G401 (cell line): ENCODE measurements around the gene DNAJC19. TPM values are rescaled to one million over a fixed set of nuclear protein-coding genes. Genes with fewer than 3 reads are reported as not detected.
"Not testable (repeated sequence)": the region's sequence is repeated elsewhere in the genome, so short reads cannot be mapped to it uniquely, and the experiment has no call there.

Source experiments
- DNase-seq: peaks from one replicate; pipeline ENCODE4 v3.0.0-alpha.2; 2015; ENCODE audit warnings: low spot score
- in situ Hi-C: cut with HindIII; loops from 2 replicates; pipeline ENCODE4 v1.10.0; 2016; ENCODE audit warnings: low sequenced_read_pairs, mixed read lengths
- total RNA-seq: library from RNA; depleted of rRNA; stranded (reverse); fragments of >200 nt; shearing (Covaris generic); gene quantifications from 2 replicates; pipeline ENCODE4 v1.2.3, GENCODE V29; 2014; rRNA removed

The DNAJC19 gene
- total RNA-seq, result 55.2 and 59.0 TPM in 2 replicates

DNA sequence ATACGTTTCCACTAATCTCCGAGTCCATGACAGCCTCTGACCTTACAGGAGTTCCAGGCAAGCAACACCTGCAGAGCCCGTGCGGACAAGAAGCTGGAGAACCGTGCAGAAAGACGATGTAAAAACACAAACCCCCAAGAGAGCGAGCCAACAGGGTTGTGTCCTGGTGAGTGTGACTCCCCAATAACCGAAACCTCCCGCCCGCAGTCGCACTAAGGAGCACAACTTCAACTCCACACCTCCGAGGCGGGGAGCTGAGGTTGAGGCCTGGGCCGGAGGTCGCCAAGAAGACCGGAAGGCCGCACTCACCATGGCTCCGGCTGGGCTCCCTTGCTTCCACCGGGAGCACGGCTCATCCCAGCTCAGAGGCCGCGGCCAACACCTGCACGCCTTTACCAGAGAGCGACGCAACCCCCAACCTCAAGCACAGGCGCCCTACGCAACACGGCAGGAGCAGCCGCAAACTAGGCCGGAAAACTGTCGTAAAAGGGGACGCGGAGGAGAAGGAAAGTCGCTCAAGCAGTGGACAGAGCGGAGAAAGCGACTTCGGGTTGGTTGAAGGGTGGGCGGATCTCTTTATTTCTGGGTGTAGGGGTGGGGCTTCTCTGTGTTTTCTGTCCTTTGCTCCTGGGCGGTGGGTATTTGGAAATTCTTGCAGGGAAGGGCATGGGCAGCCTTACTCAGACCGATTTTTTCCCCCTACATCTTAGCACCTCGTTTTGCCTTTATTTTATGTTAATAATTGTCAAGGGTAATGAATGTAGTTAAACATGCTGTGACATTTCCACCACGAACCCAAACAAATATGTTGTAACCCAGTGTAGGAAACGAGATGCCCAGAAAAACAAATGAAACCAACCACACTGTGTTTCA, at the start of gene DNAJC19:
Gene DNAJC19 (minus strand): TSS at position 446 of the 873 bp plus-strand sequence. CDS start 134 bp downstream, at position 312.
- in situ Hi-C loops, result no loop called here
- peak; percentile 99 for DNase-seq

- in situ Hi-C loops, result no loop called here
- DNase-seq, result no peak
These were observed 41.4 kb upstream of the DNAJC19 start for GRCh38 chr3:181030948-181031347.

DNA sequence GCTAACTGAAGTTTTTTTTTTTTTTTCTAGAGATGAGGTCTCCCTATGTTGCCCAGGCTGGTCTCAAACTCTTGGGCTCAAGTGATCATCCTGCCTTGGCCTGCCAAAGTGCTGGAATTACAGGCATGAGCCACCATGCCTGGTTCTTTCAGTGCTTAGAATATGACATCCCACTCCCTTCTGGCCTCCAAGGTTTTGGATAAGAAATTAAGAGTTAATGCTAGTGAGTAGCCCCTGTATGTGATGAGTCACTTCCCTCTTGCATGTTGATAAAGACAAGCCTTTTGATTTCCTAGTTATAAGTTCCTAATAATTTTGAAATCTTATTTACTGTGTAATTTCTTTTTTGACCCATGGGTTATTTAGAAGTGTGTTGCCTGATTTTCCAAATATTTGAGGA, 35.7 kb upstream of the DNAJC19 start:
- in situ Hi-C loops, result no loop called here
- DNase-seq, result no peak

DNA sequence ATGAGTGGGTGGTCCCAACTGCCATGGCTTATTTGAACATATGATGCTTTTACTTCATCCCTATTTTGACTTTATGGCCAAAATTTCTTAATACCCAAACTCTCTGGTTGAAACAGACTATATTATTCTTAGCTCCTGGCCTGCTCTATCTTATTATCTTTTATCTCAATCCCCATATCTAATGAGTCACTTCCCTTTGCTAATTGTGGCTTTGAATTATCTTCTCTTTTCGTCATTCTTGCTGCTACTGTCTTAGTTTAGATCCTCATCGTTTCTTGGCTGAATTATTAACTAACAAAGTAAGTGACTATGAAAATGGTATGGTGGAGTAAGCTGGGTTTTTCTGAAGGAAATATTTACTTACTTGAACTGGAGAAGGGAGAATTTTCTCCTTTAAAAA, 28.2 kb upstream of the DNAJC19 start:
- no peak for DNase-seq
- in situ Hi-C loops, result no loop called here

DNA sequence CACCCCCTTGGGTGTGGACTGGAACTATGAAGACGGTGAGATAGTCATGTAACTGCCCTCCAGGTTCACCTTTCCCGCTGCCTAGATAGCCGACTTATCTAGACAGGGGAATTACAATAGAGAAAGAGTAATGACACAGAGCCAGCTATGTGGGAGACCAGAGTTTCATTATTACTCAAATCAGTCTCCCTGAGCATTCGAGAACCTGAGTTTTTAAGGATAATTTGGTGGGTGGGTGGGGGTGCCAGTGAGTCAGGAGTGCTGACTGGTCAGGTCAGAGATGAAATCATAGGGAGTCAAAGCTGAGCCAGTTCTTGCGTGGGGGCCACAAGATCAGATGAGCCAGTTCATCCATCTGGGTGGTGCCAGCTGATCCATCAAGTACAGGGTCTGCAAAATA, 19.7 kb upstream of the DNAJC19 start:
- in situ Hi-C loops, result no loop called here
- no peak for DNase-seq

DNA sequence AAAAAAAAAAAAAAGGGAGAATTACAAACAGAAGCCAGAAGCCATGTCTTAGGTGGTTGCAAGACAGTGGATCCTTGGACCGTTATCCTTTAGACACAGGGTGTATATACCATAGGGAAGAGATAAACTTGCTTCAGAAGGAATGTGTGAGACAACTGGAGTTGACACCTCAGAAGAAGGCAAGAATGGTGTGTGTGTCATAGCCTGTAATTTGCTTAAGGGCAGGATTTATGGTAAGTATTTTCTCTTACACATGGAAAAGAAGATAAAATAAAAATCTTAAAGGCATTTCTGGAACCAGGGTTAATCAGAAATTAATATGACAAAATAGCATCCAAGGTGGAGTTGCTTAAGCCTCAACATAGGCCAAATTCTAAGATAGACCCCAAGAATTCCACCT, 19.3 kb upstream of the DNAJC19 start:
- in situ Hi-C loops, result no loop called here
- no peak for DNase-seq

DNA sequence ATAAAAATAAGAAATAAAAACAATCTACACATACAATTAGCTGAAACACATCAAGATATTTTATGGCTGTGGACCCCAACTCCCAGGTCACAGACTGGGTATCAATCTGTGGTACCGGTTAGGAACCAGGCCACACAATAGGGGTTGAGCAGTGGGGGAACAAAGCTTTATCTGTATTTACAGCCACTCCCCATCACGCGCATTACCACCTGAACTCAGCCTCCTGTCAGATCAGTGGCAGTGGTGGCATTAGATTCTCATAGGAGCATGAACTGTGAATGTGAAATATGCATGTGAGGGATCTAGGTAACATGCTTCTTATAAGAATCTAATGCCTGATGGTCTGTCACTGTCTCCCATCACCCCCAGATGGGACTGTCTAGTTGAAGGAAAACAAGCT, 17.7 kb upstream of the DNAJC19 start:
- in situ Hi-C loops, result no loop called here
- no peak for DNase-seq

DNA sequence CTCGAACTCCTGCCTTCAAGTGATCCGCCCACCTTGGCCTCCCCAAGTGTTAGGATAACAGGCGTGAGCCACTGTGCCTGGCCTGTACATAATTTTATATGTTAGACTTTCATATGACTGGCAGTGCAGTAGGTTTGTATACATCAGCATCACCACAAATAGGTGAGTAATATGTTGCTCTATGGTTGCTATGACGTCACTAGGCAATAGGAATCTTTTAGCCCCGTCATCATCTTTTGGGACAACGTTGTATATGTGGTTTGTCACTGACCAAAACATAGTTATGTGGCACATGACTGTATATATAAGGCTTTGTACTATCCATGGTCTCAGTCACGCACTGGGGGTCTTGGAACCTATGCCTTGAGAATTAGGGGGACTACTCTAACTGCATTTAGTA, 17.0 kb upstream of the DNAJC19 start:
- DNase-seq, result no peak
- in situ Hi-C loops, result no loop called here

DNA sequence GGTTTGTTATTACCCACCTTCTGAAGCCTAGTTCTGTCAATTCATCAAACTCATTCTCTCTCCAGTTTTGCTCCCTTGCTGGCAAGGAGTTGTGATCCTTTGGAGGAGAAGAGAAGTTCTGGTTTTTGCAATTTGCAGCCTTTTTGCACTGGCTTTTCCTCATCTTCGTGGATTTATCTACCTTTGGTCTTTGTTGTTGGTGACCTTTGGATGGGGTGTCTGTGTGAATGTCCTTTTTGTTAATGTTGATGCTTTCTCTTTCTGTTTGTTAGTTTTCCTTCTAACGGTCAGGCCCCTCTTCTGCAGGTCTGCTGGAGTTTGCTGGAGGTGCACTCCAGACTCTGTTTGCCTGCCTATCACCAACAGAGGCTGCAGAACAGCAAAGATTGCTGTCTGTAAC, 13.9 kb upstream of the DNAJC19 start:
- in situ Hi-C loops, result not testable (repeated sequence)

DNA sequence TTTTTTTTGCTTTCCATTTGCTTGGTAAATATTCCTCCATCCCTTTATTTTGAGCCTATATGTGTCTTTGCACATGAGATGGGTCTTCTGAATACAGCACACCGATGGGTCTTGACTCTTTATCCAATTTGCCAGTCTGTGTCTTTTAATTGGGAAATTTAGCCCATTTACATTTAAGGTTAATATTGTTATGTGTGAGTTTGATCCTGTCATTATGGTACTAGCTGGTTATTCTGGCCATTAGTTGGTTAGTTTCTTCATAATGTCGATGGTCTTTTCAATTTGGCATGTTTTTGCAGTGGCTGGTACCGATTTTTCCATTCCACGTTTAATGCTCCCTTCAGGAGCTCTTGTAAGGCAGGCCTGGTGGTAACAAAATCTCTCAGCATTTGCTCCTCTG, 12.8 kb upstream of the DNAJC19 start:
- DNase-seq, in situ Hi-C loops: not testable (repeated sequence)

More for the DNA sequence above, 13.9 kb upstream of the DNAJC19 start:
- DNase-seq, result not testable (repeated sequence)

- no peak for DNase-seq
- in situ Hi-C loops, result no loop called here
These were observed 6.9 kb upstream of the DNAJC19 start for GRCh38 chr3:180996415-180996932.

- in situ Hi-C loops, result no loop called here
These were observed 969 bp upstream of the DNAJC19 start for GRCh38 chr3:180990505-180990904.

GRCh38 chr3:180987344-180987743, 2.2 kb downstream of the DNAJC19 start:
- in situ Hi-C loops, result no loop called here
- no peak for DNase-seq

More at GRCh38 chr3:180990505-180990904, 969 bp upstream of the DNAJC19 start:
- DNase-seq, result no peak

DNA sequence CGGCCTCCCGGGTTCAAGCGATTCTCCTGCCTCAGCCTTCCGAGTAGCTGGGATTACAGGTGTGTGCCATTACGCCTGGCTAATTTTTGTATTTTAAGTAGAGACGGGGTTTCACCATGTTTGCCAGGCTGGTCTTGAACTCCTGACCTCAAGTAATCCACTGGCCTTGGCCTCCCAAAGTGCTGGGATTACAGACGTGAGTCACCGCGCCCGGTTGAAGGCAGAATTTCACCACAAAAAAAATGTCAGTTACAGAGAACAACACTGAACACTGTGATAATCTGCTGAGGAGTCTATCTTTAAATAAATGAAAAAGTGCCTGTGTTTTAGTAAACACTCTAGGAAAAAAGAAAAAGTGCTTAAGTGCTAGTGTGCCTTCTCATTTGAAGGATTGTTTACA, 3.2 kb downstream of the DNAJC19 start:
- in situ Hi-C loops, DNase-seq: not testable (repeated sequence)

GRCh38 chr3:180983136-180983535, 6.4 kb downstream of the DNAJC19 start:
- in situ Hi-C loops, result no loop called here
- DNase-seq, result no peak

DNA sequence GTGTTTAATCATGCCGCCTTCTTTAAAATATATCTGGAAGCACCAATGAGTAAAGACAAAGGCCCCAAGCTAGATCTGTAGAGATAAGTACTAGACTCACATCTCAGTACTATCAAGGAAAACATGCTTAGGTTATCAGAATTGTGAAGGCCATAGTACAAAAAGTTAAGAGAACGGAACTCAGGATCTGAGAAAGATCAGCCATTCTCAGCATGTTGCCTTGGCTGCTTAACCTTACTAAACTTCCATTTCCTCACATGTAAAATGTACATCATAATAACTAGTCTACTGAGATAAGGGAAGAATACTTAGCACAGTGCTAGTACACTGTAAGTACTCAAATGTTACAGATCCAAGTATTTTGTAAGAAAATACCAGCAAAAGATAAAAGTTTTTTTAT, 7.6 kb downstream of the DNAJC19 start:
- DNase-seq, result no peak
- in situ Hi-C loops, result no loop called here

DNA sequence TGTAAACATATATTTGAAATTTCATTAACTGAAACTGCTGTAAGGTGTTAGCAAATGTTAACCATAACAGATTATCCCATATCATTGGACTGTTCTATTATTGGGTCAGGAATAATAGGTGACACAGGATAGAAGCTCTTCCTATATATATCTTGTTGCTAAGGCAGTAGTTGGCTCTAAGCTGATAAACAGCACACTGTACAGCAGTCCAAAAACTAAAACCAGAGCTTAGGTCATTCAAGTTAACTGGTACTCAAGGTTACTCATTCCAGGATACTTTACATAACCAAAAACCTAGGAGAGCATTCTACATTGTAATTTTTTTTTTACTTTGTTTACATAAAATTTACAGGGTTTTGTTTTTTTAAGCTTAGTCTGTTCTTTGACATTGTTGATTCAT, 8.9 kb downstream of the DNAJC19 start:
- no peak for DNase-seq
- in situ Hi-C loops, result no loop called here

DNA sequence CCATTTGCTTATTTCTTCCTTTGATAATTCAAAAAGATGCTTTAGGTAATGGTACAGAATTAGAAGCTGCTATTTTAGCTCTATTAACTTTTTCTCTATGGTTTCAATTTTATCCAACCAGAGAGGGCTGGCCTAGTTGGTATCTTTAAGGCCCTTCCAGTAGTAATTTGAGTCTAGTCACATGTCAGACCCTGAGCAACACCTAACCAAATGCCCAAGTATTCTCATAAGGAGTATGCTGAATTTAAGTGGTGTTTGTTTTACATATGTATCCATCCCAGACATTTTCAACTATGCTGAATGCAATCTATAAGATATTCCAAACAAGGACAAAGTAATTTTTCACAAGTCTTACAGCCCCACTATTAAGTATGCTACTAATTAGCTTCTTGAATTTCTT, 9.6 kb downstream of the DNAJC19 start:
- no peak for DNase-seq
- in situ Hi-C loops, result no loop called here

- no peak for DNase-seq
- in situ Hi-C loops, result no loop called here
These were observed 12.0 kb downstream of the DNAJC19 start for GRCh38 chr3:180977498-180977897.

- DNase-seq, result no peak
These were observed 15.2 kb downstream of the DNAJC19 start for GRCh38 chr3:180974286-180974685.

DNA sequence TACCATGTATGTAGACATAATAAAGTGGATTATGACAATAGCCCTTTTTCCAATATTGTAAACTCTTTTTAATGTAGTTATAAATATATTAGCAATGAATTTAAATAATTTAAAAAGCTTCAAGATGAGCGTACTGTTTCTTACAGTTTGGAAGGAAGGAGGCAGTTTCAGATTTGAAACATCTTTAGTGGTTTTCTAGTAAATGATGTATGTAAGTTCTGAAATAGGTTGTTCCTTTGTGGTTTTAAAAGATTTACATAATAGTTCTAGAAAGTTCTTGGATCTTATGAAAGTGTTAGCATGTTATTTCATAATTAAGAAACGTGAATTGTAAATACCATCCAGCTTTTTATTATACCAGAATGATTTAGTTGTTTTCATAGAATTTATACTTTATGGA, 16.0 kb downstream of the DNAJC19 start:
- no peak for DNase-seq
- in situ Hi-C loops, result no loop called here

More at GRCh38 chr3:180974286-180974685, 15.2 kb downstream of the DNAJC19 start:
- in situ Hi-C loops, result no loop called here
